Uterus (tissue), 4 donors: ENCODE results near the gene CCL22. TPM values are rescaled to one million over a fixed set of nuclear protein-coding genes. Genes with fewer than 3 reads are reported as not detected.

Source experiments
- DNase-seq, 2 donors: peaks; one replicate each; pipeline ENCODE4 v3.0.0-alpha.2; 2019 to 2020
- H3K27ac ChIP-seq, 2 donors: fragments of 200-600 bp; sonication (generic); 1 replicate in 1 of 2; 2 replicates in 1 of 2; pipeline ENCODE4 v1.5.1; 2016 to 2018
- H3K27me3 ChIP-seq, 2 donors: fragments of 200-600 bp; sonication (generic); one replicate each; pipeline ENCODE4 v1.5.1; 2018 to 2019; ENCODE audit warnings: control low read depth in 1 of 2
- H3K36me3 ChIP-seq, 2 donors: fragments of 200-600 bp; sonication (generic); one replicate each; pipeline ENCODE4 v1.5.1; 2019; ENCODE audit warnings: control low read depth in 1 of 2
- H3K4me1 ChIP-seq, 2 donors: fragments of 200-600 bp; sonication (generic); one replicate each; pipeline ENCODE4 v1.5.1; 2018 to 2019; ENCODE audit warnings: control low read depth in 1 of 2
- H3K4me3 ChIP-seq, 2 donors: fragments of 200-600 bp; sonication (generic); 1 replicate in 1 of 2; 2 replicates in 1 of 2; pipeline ENCODE4 v1.5.1; 2018 to 2019; ENCODE audit warnings: mild to moderate bottlenecking in 1 of 2
- H3K9me3 ChIP-seq, 2 donors: fragments of 200-600 bp; sonication (generic); one replicate each; pipeline ENCODE4 v1.5.1; 2019; ENCODE audit warnings: control low read depth in 1 of 2
- CTCF ChIP-seq, 4 experiments: fragments of 200-600 bp in 2 of 4; fragments of 450-650 bp in 2 of 4; sonication (generic) in 2 of 4; IDR thresholded peaks; one replicate each; pipeline ENCODE4 v1.5.1; 2016 to 2019; ENCODE audit warnings: antibody characterized with exemption in 4 of 4, mild to moderate bottlenecking in 2 of 4, moderate library complexity in 1 of 4
- POLR2A ChIP-seq, 2 donors: fragments of 450-650 bp; IDR thresholded peaks; one replicate each; pipeline ENCODE4 v1.6.1; 2016; ENCODE audit warnings: antibody characterized with exemption in 2 of 2, mild to moderate bottlenecking in 1 of 2, moderate library complexity in 1 of 2
- intact Hi-C: fragments of 100-400 bp; cut with DNase I; formaldehyde crosslinking; loops from one replicate; pipeline ENCODE4 v1.15.1; 2023; ENCODE audit warnings: low total_unique reads
- total RNA-seq, 4 donors: library from RNA; depleted of rRNA in 3 of 4; stranded (reverse); fragments of >200 nt in 3 of 4; gene quantifications; one replicate each; pipeline versions ENCODE4 v1.1.0 to v1.2.4, GENCODE V29; 2014 to 2023
- donor health status: DM: yes; HTN: yes; CAD: no.

The CCL22 gene
- total RNA-seq, 4 donors from 2014 or later = not detected

- no peaks in the 10 kb centered on the region for H3K27me3 ChIP-seq
- no peaks in the 10 kb centered on the region for H3K36me3 ChIP-seq
- H3K4me1 ChIP-seq = no peaks in the 10 kb centered on the region
- no peak overlapping the region for H3K4me3 ChIP-seq
- TF ChIP-seq POLR2A (IDR thresholded peaks at IDR 0.05) (no peak), CTCF (IDR thresholded peaks at IDR 0.05) (no peak)
- intact Hi-C loops = no loop called here
- no peak overlapping the region for H3K27ac ChIP-seq
- no peak for DNase-seq
- H3K9me3 ChIP-seq = no peaks in the 10 kb centered on the region
Observed at GRCh38 chr16:57347858-57348257, 10.7 kb upstream of the CCL22 start.

- no peaks in the 10 kb centered on the region for H3K9me3 ChIP-seq
- intact Hi-C loops = no loop called here
- no peak for DNase-seq
- no peaks in the 10 kb centered on the region for H3K27me3 ChIP-seq
- no peaks in the 10 kb centered on the region for H3K36me3 ChIP-seq
- H3K4me1 ChIP-seq = no peaks in the 10 kb centered on the region
- no peak overlapping the region for H3K27ac ChIP-seq
- TF ChIP-seq CTCF (IDR thresholded peaks at IDR 0.05) (no peak), POLR2A (IDR thresholded peaks at IDR 0.05) (no peak)
- H3K4me3 ChIP-seq = no peak overlapping the region
Observed at GRCh38 chr16:57348327-57348726, 10.3 kb upstream of the CCL22 start.

- no peaks in the 10 kb centered on the region for H3K36me3 ChIP-seq
- H3K4me1 ChIP-seq = no peaks in the 10 kb centered on the region
- no peaks in the 10 kb centered on the region for H3K9me3 ChIP-seq
- no peak overlapping the region for H3K4me3 ChIP-seq
- intact Hi-C loops = no loop called here
- TF ChIP-seq CTCF (IDR thresholded peaks at IDR 0.05) = no peak
- no peak for TF ChIP-seq POLR2A (IDR thresholded peaks at IDR 0.05)
- no peaks in the 10 kb centered on the region for H3K27me3 ChIP-seq
- no peak overlapping the region for H3K27ac ChIP-seq
- no peak for DNase-seq
Observed at GRCh38 chr16:57349212-57350031, 9.2 kb upstream of the CCL22 start.

- H3K27me3 ChIP-seq = no peaks in the 10 kb centered on the region
- no peaks in the 10 kb centered on the region for H3K9me3 ChIP-seq
- H3K36me3 ChIP-seq = no peaks in the 10 kb centered on the region
- no peaks in the 10 kb centered on the region for H3K4me1 ChIP-seq
- intact Hi-C loops = no loop called here
- no peak for DNase-seq
- no peak for TF ChIP-seq POLR2A (IDR thresholded peaks at IDR 0.05)
- TF ChIP-seq CTCF (IDR thresholded peaks at IDR 0.05) = no peak
- no peak overlapping the region for H3K27ac ChIP-seq
- H3K4me3 ChIP-seq = no peak overlapping the region
Observed at GRCh38 chr16:57352636-57353047, 5.9 kb upstream of the CCL22 start.

GRCh38 chr16:57354311-57354710 lies 4.3 kb upstream of the CCL22 start:
- H3K27ac ChIP-seq = no peak overlapping the region
- TF ChIP-seq POLR2A (IDR thresholded peaks at IDR 0.05) = no peak
- TF ChIP-seq CTCF (IDR thresholded peaks at IDR 0.05) = no peak
- H3K27me3 ChIP-seq = no peaks in the 10 kb centered on the region
- H3K4me3 ChIP-seq = no peak overlapping the region
- no peaks in the 10 kb centered on the region for H3K9me3 ChIP-seq
- H3K4me1 ChIP-seq = no peaks in the 10 kb centered on the region
- intact Hi-C loops = no loop called here
- no peak for DNase-seq
- H3K36me3 ChIP-seq = no peaks in the 10 kb centered on the region
